IMR-90 (cell line): ENCODE results near the gene COMMD1.

Experiments
- BHLHE40 ChIP-seq: fragments of 150-350 bp; IDR thresholded peaks from 2 replicates; pipeline ENCODE4 v1.6.1; 2016; ENCODE audit warnings: mild to moderate bottlenecking, low read depth, low read length
- POLR2A ChIP-seq: IDR thresholded peaks from 2 replicates; pipeline ENCODE4 v1.6.1; 2012; ENCODE audit warnings: mild to moderate bottlenecking, low read depth, low read length
- TF ChIP-seq, protein P1 (sequence below): conservative IDR thresholded peaks from 2 replicates; pipeline ENCODE4 v1.5.1; 2012; ENCODE audit warnings: mild to moderate bottlenecking, low read depth, low read length, improper control_type of control experiment

DNA sequence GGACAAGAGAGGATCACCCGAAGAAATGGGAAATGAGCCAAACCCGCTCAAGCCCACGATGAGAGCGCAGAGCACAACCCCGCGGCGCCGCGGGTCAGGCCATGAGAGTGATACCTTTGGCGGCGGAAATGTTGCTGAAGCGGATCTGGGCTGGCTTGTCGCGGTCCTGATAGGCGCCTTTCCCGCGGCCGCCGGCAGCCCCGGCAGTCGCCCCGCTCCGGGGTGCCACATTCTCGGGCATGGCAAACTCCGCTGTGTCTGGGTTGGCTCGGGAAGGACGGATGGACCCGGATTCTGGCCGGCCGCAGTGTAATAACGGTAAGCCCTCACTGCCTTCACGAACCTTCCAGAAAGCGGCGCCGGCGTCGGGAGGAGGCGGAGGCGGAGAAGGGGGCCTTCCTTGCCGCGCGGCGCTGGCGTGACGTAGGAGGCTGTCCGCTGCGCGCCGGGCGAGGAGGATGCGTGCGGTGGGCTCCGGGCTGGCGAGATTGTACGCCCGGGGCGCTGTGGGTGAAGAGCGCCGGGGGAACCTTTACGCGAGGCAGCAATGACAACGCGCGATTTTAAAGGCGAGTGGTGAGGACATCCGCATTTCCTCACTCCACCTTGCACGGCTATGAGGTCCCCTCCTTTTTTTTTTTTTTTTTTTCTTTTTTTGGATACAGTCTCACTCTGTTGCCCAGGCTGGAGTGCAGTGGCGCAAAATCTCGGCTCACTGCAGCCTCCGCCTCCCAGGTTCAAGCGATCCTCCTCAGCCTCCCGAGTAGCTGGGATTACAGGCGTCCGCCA, 17.0 kb upstream of the COMMD1 start, which contains the start of gene CCT4:
- TF ChIP-seq POLR2A = peak; percentile 97
- TF ChIP-seq, protein P1, sequence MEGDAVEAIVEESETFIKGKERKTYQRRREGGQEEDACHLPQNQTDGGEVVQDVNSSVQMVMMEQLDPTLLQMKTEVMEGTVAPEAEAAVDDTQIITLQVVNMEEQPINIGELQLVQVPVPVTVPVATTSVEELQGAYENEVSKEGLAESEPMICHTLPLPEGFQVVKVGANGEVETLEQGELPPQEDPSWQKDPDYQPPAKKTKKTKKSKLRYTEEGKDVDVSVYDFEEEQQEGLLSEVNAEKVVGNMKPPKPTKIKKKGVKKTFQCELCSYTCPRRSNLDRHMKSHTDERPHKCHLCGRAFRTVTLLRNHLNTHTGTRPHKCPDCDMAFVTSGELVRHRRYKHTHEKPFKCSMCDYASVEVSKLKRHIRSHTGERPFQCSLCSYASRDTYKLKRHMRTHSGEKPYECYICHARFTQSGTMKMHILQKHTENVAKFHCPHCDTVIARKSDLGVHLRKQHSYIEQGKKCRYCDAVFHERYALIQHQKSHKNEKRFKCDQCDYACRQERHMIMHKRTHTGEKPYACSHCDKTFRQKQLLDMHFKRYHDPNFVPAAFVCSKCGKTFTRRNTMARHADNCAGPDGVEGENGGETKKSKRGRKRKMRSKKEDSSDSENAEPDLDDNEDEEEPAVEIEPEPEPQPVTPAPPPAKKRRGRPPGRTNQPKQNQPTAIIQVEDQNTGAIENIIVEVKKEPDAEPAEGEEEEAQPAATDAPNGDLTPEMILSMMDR = 0 out of 2 replicates have a peak, but pooled peaks have one; percentile 3
- TF ChIP-seq BHLHE40 = no peak
